ENCODE results near the gene CDC42EP3. TPM values are rescaled to one million over a fixed set of nuclear protein-coding genes. Genes with fewer than 3 reads are reported as not detected.

CDC42EP3 gene, protein sequence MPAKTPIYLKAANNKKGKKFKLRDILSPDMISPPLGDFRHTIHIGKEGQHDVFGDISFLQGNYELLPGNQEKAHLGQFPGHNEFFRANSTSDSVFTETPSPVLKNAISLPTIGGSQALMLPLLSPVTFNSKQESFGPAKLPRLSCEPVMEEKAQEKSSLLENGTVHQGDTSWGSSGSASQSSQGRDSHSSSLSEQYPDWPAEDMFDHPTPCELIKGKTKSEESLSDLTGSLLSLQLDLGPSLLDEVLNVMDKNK
- 80.4 and 90.2 TPM in 2 replicates for total RNA-seq (2014; rRNA removed; shearing (Covaris generic))

DNA sequence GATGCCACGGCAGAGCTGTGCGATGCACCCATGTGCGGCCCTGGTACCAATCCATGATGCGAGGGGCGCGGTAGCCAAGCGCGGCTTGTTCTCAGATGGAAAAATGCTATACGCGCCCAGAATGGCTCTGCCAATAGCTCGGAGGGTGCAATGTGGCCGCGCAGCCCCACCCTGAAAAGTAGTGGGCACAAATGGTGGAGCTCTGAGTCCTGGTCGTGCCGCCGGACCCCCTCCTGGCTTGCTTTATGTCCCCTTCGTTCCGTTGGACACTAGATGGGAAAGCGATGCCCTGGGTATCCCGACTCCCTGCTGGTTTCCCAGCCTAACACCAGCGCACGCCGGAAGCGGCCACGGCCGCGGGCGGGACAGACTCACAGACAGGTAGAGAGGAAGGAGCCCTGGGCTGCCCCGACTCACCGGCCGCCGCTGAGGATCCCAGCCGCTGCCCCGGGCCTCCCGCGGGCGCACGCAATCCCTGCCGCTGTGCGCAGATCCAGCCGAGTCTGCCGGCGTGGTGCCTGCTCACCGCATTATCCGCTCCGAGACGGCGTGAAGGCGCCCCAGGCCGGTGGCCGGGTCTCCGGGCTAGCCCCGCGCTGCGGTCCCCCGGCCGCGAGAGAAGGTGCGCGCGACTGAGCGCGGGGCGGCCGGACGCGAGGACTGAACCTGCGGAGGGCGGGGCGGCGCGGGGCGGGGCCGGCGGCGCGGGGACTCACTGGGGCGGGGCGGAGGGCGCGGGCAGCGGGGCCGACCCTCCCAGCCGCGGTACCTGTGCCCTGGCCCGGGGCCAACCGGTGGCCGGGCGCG, at the start of gene CDC42EP3:
CDC42EP3 (minus strand) TSS at position 634 of the 807 bp plus-strand sequence. CDS start 25,055 bp downstream, outside the sequence.

Measured in A375 (cell line).